Epithelial cell of esophagus (primary cell): ENCODE measurements around the gene SIAH3.
A peak's percentile ranks its signal among the peaks of the same experiment; 100 is the strongest.
"Not testable (repeated sequence)": the region's sequence is repeated elsewhere in the genome, so short reads cannot be mapped to it uniquely, and the experiment has no call there.

ENCODE experiments used
- DNase-seq: peaks from one replicate; pipeline ENCODE4 v3.0.0; 2010; ENCODE audit warnings: low read depth
- H3K4me3 ChIP-seq: 2 replicates; pipeline ENCODE4 v1.5.1; 2011; ENCODE audit warnings: mild to moderate bottlenecking, low read length, control low read depth
- CTCF ChIP-seq: IDR thresholded peaks from 2 replicates; pipeline ENCODE4 v1.5.1; 2011; ENCODE audit warnings: low read depth, mild to moderate bottlenecking, low read length, control low read depth, inconsistent platforms; ENCODE audit not compliant: insufficient read depth; ENCODE audit errors: missing control alignments

The SIAH3 gene

DNA sequence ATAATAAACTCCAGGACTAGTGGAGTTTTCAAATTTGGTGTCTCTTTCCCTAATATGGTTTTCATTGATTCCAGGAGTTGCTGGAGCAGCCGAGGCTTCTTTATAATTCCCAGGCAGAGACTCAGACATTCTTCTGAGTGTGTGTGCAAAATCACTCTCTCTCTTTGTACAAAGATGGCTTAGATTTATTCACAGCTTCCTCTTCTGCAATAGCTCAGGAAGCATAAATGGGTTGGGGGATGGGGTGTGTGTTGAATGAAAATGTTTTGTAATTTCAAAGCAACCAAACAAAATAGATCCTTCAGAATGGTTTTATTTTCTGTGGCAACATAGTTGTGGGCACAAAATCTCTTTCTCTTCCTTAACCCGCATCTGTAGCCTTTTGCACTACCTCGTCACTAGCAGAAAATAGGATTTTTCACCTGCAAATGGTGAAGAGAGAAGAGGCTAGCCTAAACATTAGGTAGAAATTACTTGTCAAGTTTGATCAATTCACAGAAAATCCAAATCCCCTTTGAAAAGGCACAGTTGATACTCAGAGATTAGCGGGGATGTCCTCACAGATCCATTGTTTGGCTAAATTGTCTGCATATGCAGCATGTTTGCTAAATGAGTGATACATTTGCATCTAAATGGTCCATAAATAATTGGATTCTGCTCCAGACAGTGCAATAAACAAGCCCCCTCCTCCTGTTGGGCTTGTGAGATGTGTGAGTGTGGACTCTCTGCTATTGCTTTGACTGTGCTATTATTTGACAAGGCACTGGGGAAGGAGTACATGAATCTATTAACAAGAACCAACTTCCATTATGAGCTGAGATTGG is 82.7 kb downstream of the SIAH3 start:
- no peak for TF ChIP-seq CTCF
- DNase-seq: no peak
- H3K4me3 ChIP-seq: no peak overlapping the region

DNA sequence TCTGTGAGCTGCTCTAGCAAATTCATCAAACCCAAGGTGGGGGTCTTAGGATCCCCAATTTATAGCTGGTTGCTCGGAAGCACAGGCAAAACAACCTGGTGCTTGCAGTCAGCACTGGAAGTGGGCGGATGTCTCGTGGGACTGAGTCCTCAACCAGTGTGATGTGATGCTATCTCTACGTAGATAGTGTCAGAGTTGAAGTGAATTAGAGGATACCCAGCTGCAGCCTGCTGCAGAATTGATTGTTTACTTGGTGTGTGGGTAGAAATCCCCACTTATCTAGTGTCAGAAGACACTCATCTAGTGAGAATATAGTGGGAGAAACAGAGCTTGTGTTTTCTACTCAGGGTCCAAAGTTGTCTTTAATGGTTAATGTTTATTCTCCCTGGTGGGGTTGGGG is 86.1 kb downstream of the SIAH3 start:
- DNase-seq: no peak
- no peak overlapping the region for H3K4me3 ChIP-seq
- TF ChIP-seq CTCF: no peak

GRCh38 chr13:45763419-45763818 is 88.1 kb downstream of the SIAH3 start:
- no peak overlapping the region for H3K4me3 ChIP-seq
- no peak for TF ChIP-seq CTCF
- no peak for DNase-seq

- H3K4me3 ChIP-seq, DNase-seq: not testable (repeated sequence)
These were observed 94.0 kb downstream of the SIAH3 start for GRCh38 chr13:45757589-45757988.

- not testable (repeated sequence) for H3K4me3 ChIP-seq, DNase-seq
These were observed 95.1 kb downstream of the SIAH3 start for GRCh38 chr13:45756498-45756897.

GRCh38 chr13:45752510-45752909 is 99.0 kb downstream of the SIAH3 start:
- no peak for TF ChIP-seq CTCF
- DNase-seq: no peak
- no peak overlapping the region for H3K4me3 ChIP-seq

- TF ChIP-seq CTCF: no peak
- DNase-seq: peak; percentile 6
These were observed 99.7 kb downstream of the SIAH3 start for GRCh38 chr13:45751885-45752284.

GRCh38 chr13:45750566-45750965 is 101.0 kb downstream of the SIAH3 start:
- no peak for TF ChIP-seq CTCF
- DNase-seq: no peak
- H3K4me3 ChIP-seq: no peak overlapping the region

More at GRCh38 chr13:45751885-45752284, 99.7 kb downstream of the SIAH3 start:
- no peak overlapping the region for H3K4me3 ChIP-seq
